Measurements from ENCODE around the gene UBTD2.
"Not testable (repeated sequence)": the region's sequence is repeated elsewhere in the genome, so short reads cannot be mapped to it uniquely, and the experiment has no call there.

Gene UBTD2

DNA sequence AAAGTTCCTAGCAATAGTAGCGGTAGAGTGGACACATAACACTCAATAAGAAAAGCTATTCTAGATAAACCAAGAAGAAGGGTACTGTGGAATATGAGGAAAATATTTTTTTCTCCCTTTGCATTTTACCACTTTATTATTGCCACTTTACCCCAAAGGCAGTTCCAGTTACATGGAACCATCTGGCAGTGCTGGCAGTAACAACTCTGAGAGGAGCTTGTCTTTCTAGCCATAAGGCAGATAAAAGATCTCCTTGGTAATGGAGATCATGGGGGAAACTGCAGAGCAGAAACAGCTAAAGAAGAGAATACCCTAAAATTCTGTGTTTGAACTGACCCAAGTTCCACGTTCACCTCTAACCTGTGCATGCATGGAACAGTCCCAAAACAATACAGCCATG lies 38.5 kb downstream of the UBTD2 start:
- no peak for DNase-seq

- no peak for DNase-seq
Measured at GRCh38 chr5:172243302-172243701, 40.3 kb downstream of the UBTD2 start.

GRCh38 chr5:172238334-172238733 lies 45.2 kb downstream of the UBTD2 start:
- no peak for DNase-seq

GRCh38 chr5:172235827-172236736 lies 47.5 kb downstream of the UBTD2 start:
- no peak for DNase-seq

DNA sequence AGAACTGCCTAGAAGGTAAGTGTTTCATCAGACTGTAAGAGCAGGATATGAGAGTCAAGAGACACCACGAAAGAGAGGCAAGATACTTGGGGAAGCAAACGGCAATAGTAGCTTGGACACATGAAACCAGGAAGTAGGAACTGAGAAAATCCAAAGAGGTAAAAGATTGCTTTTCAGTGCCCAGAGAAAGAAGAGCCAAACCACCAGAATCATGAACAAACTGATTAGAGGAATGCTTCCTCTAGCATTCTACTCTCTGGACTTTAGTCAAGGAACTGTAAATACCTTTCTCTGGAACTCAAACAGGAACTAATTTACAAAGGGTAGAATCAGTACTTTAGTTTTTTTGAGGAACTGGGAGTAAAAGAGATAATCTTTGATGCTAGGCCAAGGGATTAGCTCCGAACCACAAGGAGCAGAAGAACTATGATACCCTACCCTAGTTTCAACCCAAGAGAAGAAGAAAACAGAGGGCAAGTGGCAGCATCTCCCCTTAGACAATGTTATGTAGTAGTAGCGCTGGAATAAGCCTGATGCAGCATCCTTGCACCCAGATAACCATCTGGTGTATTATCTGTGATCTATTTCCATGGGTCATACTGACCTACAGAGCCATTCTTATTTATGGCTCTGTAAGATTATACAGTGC lies 48.3 kb downstream of the UBTD2 start:
- DNase-seq = peak; percentile 39

DNA sequence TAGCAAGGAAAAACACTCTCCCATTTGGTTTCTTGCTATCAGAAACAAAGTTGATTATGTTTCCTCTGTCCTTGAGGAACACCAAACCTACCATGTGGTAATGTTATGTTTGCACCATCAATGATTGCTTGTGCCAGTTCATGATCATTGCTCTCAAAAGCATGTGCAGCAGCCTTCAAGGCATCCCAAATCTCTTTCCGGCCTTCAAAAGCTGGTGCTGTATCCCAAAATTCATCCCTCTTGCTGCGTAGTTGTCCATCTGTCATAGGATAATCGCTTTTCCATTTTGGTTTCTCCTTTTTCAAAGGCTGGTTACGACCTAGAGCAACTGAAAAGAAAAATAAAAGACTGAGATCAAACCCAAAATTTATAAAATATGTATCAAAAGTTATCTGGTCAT lies 49.5 kb downstream of the UBTD2 start:
- DNase-seq = no peak

DNA sequence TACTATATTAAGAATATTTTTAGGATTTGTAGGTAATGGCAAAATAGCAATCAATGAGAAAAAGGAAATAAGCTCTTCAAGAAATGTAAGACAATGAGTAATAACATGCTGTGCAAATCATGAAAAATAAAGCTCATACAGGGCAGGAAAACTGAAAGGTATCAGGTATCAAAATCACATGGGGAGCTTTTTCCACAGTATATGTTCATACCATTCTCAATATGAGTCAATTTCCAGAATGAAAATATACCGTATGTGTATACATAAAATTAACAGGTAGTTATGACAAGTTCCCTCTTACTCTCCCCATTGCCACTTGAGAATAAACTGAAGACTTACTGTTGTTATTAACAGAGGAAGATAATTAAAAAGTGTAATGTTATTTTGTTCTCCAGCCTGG lies 53.7 kb downstream of the UBTD2 start:
- no peak for DNase-seq

DNA sequence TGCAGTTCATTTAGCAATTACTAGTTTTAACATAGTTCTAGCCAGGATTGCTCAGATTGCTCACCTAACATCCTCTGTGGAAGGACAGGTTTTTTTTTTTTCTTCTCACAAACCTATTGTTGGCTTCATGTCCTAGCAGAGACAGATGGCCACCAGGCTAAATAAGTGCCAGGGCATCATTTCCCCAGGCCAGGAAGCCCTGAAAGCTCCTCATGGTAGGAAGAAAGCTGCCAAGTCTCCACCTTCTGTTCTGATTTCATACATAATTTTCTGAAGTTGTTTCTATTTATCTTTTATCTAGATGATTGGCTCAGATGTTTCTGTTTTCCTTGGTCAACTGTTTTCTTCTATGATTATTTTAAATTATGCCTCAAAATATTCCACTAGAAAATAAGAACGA lies 58.6 kb downstream of the UBTD2 start:
- no peak for DNase-seq

GRCh38 chr5:172223901-172224873 lies 59.4 kb downstream of the UBTD2 start:
- no peak for DNase-seq

GRCh38 chr5:172219296-172219695 lies 64.3 kb downstream of the UBTD2 start:
- no peak for DNase-seq

- no peak for DNase-seq
Measured at GRCh38 chr5:172216345-172216744, 67.2 kb downstream of the UBTD2 start.

- no peak for DNase-seq
Measured at GRCh38 chr5:172213126-172213525, 70.4 kb downstream of the UBTD2 start.

DNA sequence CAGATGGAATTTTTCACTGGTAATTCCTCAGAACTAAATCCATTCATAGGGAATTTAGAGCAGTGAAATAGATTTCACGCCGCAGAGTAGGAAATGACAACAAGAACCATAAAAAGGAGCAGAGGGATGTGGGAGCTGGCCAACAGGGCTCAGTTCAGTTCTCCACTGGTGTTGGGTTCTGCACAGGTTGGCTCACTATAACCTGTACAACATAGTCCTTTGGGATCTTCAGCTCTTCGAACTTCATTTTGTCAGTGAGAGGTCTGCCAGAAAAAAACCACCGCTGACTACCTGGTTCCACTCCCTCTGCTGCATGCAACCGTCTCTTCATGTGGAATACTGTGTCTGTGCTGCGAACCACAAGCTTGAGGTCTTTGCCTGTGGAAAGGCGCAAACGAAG lies 71.9 kb downstream of the UBTD2 start:
- DNase-seq = no peak

GRCh38 chr5:172209714-172210113 lies 73.8 kb downstream of the UBTD2 start:
- no peak for DNase-seq

DNA sequence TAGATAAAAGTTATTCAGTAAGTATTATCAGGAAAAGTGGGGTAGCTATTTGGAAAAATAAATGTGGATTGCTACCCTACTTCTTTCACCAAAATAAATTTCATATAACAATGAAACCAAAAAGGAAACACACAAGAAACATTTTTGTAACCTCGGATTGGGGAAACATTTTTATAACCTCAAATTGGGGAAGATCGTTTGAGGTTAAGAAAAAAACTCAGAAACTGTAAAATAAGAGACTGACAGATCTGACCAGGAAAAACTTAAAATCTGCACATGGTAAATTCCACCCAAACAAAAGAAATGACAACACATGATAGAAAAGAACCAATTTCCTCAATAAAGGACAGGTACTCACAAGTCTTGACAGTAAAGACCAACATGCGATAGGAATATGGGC lies 76.1 kb downstream of the UBTD2 start:
- peak; percentile 21 for DNase-seq

- DNase-seq = peak; percentile 61
Measured at GRCh38 chr5:172205984-172206383, 77.6 kb downstream of the UBTD2 start.

GRCh38 chr5:172200476-172200875 lies 83.1 kb downstream of the UBTD2 start:
- DNase-seq = no peak

DNA sequence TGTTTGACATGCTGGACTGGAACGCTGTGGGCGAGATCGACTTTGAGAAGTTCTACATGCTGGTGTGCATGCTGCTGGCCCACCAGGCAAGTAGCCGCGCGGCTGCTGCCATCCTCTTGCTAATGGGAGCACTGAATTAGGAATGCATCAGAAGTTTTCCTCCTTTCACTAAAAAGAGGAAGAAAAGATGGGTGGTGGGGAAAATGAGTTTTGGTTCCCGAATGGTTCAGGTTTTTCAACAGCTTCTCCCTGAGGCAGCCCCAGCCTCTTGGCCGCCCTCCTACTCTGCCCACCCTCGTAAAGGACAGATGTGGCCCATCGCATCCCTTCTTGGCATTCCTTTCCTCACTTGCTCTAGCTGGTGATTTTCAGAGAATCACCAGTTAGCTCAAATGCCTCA lies 84.1 kb downstream of the UBTD2 start:
- DNase-seq = peak; percentile 33

DNA sequence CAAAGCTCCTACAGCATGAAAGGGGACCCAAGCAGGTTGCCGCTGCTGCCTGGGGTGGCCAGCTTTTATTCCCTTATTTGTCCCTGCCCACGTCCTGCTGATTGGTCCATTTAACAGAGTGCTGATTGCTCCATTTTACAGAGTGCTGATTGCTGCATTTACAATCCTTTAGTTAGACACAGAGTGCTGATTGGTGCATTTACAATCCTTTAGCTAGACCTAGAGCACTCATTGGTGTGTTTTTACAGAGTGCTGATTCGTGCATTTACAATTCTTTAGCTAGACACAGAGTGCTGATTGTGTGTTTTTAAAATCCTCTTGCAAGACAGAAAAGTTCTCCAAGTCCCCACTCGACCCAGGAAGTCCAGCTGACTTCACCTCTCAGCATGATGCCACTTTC lies 85.8 kb downstream of the UBTD2 start:
- DNase-seq = not testable (repeated sequence)

DNA sequence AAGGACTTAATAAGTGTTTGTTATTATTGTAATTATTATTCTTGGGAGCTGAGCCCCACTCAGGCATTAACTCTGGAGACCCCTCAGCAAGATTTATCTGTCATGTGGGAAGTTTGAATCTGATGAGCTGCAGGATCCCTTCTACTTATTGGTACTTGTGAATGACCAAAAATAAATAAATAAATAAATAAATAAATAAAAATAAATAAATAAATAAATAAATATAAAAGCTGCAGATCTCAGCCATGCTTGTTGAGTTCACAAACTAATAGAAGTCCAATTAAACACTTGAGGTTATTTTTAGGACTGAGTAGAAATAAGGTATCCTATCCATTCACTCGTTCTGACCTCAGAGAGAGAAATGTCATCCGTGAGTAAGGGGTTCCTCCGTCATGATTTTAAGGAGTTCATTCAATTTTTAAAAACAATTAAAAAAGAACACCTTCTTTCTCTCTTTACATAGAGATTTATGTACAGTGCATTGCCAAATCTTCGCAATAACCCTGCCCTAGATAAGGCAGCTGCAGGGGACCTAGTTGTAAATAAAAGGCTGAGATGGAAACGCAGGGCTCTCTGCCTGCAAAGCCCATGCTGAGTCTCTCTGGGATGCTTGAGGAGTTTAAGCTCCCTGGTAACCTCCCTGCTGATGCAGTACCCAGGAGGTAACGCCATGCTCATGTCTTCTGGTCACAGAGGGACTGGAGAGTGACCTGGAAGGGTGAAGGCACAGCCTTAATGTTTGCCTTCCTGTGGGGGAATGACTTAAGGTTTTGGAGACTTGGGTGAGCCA lies 88.4 kb downstream of the UBTD2 start:
- no peak for DNase-seq

DNA sequence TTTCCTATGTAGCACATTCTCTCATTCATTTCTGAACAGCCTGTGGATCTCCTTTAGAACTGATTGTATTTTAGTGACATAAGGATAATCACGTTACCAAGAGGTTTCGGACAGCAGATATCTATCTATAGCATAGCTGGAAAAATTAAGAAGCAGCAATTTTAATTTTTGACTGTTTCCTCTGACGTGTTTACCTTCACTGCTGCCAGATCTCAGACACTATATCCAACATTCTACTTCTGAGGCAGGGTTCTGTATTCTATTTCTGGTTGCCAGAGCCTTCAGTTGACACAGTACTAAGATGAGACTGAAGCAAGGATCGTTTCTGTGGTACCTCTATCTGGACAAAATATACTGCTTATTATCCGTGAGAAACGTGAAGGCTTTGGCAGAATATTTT lies 89.7 kb downstream of the UBTD2 start, which contains the start of gene EFCAB9:
Gene EFCAB9 (plus strand): TSS at position 301 of the 400 bp plus-strand sequence. CDS start 1 bp downstream, at position 302.
- no peak for DNase-seq

DNA sequence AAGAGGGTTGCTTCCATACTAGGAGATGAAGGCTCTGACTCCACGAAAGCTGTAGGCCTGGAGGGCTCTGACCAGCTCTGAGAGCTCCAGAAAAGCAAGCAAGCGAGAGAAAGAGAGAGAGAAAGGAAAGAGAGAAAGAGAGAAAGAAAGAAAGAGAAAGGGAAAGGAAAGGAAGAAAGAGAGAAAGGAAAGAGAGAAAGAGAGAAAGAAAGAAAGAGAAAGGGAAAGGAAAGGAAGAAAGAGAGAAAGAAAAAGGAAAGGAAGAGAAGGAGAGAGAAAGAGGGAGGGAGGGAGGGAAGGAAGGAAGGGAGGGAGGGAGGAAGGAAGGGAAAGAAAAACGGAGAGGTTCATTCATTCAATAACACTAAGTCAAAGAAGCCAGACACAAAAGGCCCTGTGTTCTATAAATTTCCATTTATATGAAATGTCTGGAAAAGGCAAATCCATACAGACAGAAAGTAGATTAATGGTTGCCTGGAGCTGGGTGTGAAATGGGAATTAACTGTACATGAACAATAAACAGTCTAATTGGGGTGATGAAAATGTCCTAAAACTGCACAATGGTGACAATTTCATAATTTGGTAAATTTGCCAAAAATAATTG lies 93.8 kb downstream of the UBTD2 start:
- no peak for DNase-seq
